Measurements from ENCODE around the gene OGFOD2.

- no peak for TF ChIP-seq CTCF (IDR thresholded peaks at IDR 0.05 in 8 of 11, conservative IDR thresholded peaks at IDR 0.05 in 3 of 11)
- no peak for TF ChIP-seq POLR2A (IDR thresholded peaks at IDR 0.05)
- no peak for TF ChIP-seq POLR2AphosphoS5 (IDR thresholded peaks at IDR 0.05)
Observed at GRCh38 chr12:122937622-122938091, 37.4 kb upstream of the OGFOD2 start.

All from spleen (tissue), 7 donors.